Endothelial cell of umbilical vein (primary cell): Measurements from ENCODE around the gene PLAAT2. TPM values are rescaled to one million over a fixed set of nuclear protein-coding genes. Genes with fewer than 3 reads are reported as not detected.

Source experiments
- BruUV-seq: library from RNA; stranded (reverse); fragments of 400-500 nt; replicated peaks from 2 replicates; lab custom pipeline; 2021; lab: Mats Ljungman, UMichigan
- CTCF ChIA-PET: fragments of 300-600, 350-600 bp; sonication (Branson Sonifier 250); formaldehyde crosslinking; loops from one replicate; lab custom pipeline; 2021; ENCODE audit warnings: antibody characterized with exemption, inconsistent platforms; lab: Charles Lee
- POLR2A ChIA-PET: fragments of 300-600, 350-600 bp; sonication (Branson Sonifier 250); formaldehyde crosslinking; loops from one replicate; lab custom pipeline; 2021; ENCODE audit warnings: antibody characterized with exemption, inconsistent platforms; lab: Charles Lee
- DNase-seq: peaks from one replicate; pipeline ENCODE4 v3.0.0-alpha.2; 2011; ENCODE audit warnings: low read depth, low spot score
- FAIRE-seq: peaks from 2 replicates; lab custom pipeline; 2011; peaks lifted over from hg19 to GRCh38; lab: Jason Lieb, UNC
- H2AFZ ChIP-seq: 2 replicates; pipeline ENCODE4 v1.6.0; 2012; ENCODE audit warnings: low read depth, low read length, control low read depth, inconsistent platforms
- H3K27ac ChIP-seq: 2 replicates; pipeline ENCODE4 v1.5.1; 2011; ENCODE audit warnings: low read depth, mild to moderate bottlenecking, control low read depth, low read length, moderate library complexity; ENCODE audit not compliant: insufficient read depth
- H3K27me3 ChIP-seq, 2 experiments: 2 replicates each; pipeline versions ENCODE4 v1.6.0 to v1.6.1; 2011; ENCODE audit warnings: low read length in 2 of 2, mixed read lengths in 1 of 2; ENCODE audit not compliant: control insufficient read depth in 2 of 2, insufficient read depth in 2 of 2
- H3K36me3 ChIP-seq, 2 experiments: 2 replicates in 1 of 2; 3 replicates in 1 of 2; pipeline ENCODE4 v1.5.1; 2011; ENCODE audit warnings: low read length in 2 of 2, mild to moderate bottlenecking in 1 of 2, moderate library complexity in 1 of 2; ENCODE audit not compliant: control insufficient read depth in 2 of 2, insufficient read depth in 2 of 2; ENCODE audit errors: extremely low read depth in 1 of 2
- H3K4me1 ChIP-seq: 3 replicates; pipeline ENCODE4 v1.5.1; 2011; ENCODE audit warnings: mild to moderate bottlenecking, low read length; ENCODE audit not compliant: control insufficient read depth, insufficient read depth; ENCODE audit errors: extremely low read depth
- H3K4me2 ChIP-seq: 2 replicates; pipeline ENCODE4 v1.6.1; 2011; ENCODE audit warnings: low read length, control low read depth, mixed read lengths; ENCODE audit not compliant: insufficient read depth
- H3K4me3 ChIP-seq, 3 experiments: fragments of 200-600 bp in 1 of 3; sonication (generic), shearing (Covaris generic) in 1 of 3; replicated peaks in 1 of 3; 2 replicates each; pipeline ENCODE4 v1.5.1; 2011 to 2016; ENCODE audit warnings: control low read depth in 3 of 3, low read length in 3 of 3, mild to moderate bottlenecking in 2 of 3, inconsistent platforms in 1 of 3, low read depth in 1 of 3, moderate library complexity in 1 of 3; ENCODE audit not compliant: insufficient read depth in 1 of 3
- H3K79me2 ChIP-seq: 2 replicates; pipeline ENCODE4 v1.6.0; 2012; ENCODE audit warnings: low read length, inconsistent platforms; ENCODE audit not compliant: control insufficient read depth, insufficient read depth
- H3K9ac ChIP-seq: replicated peaks from 2 replicates; pipeline ENCODE3; 2011; ENCODE audit warnings: low read length, control low read depth; ENCODE audit not compliant: insufficient read depth; ENCODE audit errors: extremely low read depth
- H3K9me1 ChIP-seq: replicated peaks from 3 replicates; pipeline ENCODE4 v1.6.0; 2011; ENCODE audit warnings: mild to moderate bottlenecking, low read length; ENCODE audit not compliant: control insufficient read depth, insufficient read depth; ENCODE audit errors: extremely low read depth
- H3K9me3 ChIP-seq: replicated peaks from 2 replicates; pipeline ENCODE4 v1.5.1; 2012; ENCODE audit warnings: low read length, inconsistent platforms; ENCODE audit not compliant: control insufficient read depth, insufficient read depth
- H4K20me1 ChIP-seq: replicated peaks from 2 replicates; pipeline ENCODE3; 2011; ENCODE audit warnings: mild to moderate bottlenecking, low read length; ENCODE audit not compliant: control insufficient read depth, insufficient read depth; ENCODE audit errors: extremely low read depth
- EZH2 ChIP-seq: IDR thresholded peaks from 2 replicates; pipeline ENCODE4 v1.6.1; 2012; ENCODE audit warnings: borderline replicate concordance, low read depth, mild to moderate bottlenecking, moderate library complexity, low read length, inconsistent platforms; ENCODE audit not compliant: severe bottlenecking
- FOS ChIP-seq: IDR thresholded peaks from 2 replicates; pipeline ENCODE4 v1.6.1; 2011; ENCODE audit warnings: mild to moderate bottlenecking, low read length, moderate library complexity, borderline replicate concordance; ENCODE audit not compliant: insufficient read depth
- GATA2 ChIP-seq: IDR thresholded peaks from 2 replicates; pipeline ENCODE4 v1.7.0; 2011; ENCODE audit warnings: low read depth, mild to moderate bottlenecking, moderate library complexity, mixed read lengths, low read length; ENCODE audit not compliant: insufficient read length, insufficient read depth
- JUN ChIP-seq: IDR thresholded peaks from 2 replicates; pipeline ENCODE4 v1.6.1; 2011; ENCODE audit warnings: borderline replicate concordance, low read depth; ENCODE audit not compliant: insufficient read length, insufficient read depth
- MAX ChIP-seq: IDR thresholded peaks from 2 replicates; pipeline ENCODE4 v1.6.1; 2011; ENCODE audit not compliant: insufficient read depth, insufficient read length
- MYC ChIP-seq: IDR thresholded peaks from one replicate; pipeline ENCODE4 v1.6.1; 2011; ENCODE audit warnings: mild to moderate bottlenecking, low read depth, low read length
- POLR2A ChIP-seq: IDR thresholded peaks from 2 replicates; pipeline ENCODE4 v1.6.1; 2012; ENCODE audit warnings: low read depth, mild to moderate bottlenecking, control low read depth, low read length
- POLR2AphosphoS5 ChIP-seq: IDR thresholded peaks from 2 replicates; pipeline ENCODE4 v1.6.1; 2012; ENCODE audit warnings: low read depth, mild to moderate bottlenecking, control low read depth, low read length, moderate library complexity; ENCODE audit not compliant: insufficient read depth
- dilution Hi-C: fragments of 300-500 bp; cut with MboI; formaldehyde crosslinking; loops from one replicate; pipeline ENCODE4 v1.15.0; 2019; ENCODE audit warnings: low sequenced_read_pairs; ENCODE audit not compliant: extremely low pct_ligation_motif_present
- intact Hi-C: fragments of 100-400 bp; cut with micrococcal nuclease; formaldehyde crosslinking; loops from one replicate; pipeline ENCODE4 v1.10.0; 2022
- polyA plus RNA-seq, 4 experiments: library from polyadenylated mRNA; depleted of rRNA in 3 of 4; stranded (reverse) in 3 of 4; unstranded in 1 of 4; fragments of >200 nt; gene quantifications; 2 replicates each; pipeline versions ENCODE4 v1.2.1 to v1.2.3, GENCODE V29; 2011 to 2012; ENCODE audit warnings: missing spikeins in 1 of 4
- total RNA-seq: library from RNA; stranded (reverse); gene quantifications from 2 replicates; pipeline ENCODE4 v1.2.3, GENCODE V29; 2021
- TF ChIP-seq, protein P1 (sequence below), 2 donors: IDR thresholded peaks; 1 replicate in 1 of 2; 2 replicates in 1 of 2; pipeline ENCODE4 v1.5.1; 2011; ENCODE audit warnings: low read length in 2 of 2, mild to moderate bottlenecking in 2 of 2, moderate library complexity in 2 of 2, control low read depth in 1 of 2, inconsistent platforms in 1 of 2, low read depth in 1 of 2; ENCODE audit not compliant: insufficient read depth in 1 of 2; ENCODE audit errors: extremely low read depth in 1 of 2

The PLAAT2 gene
- total and polyA plus RNA-seq, 2 donors (not counting 3 experiments of a cell fraction or from before 2014, with no cell fraction given) = 0.40 TPM; not detected in 1

GRCh38 chr11:63516109-63516508, 47.1 kb downstream of the PLAAT2 start:
- no peak overlapping the region for H3K27ac ChIP-seq
- H3K36me3 ChIP-seq = no peaks in the 10 kb centered on the region
- H2AFZ ChIP-seq = no peak overlapping the region
- intact Hi-C loops = no loop called here
- ChIA-PET POLR2A (no interaction called here), CTCF (interaction anchor here (1.8 kb wide), 1 partner anchor 37 kb away, joined by 4 read pairs; no protein-coding TSS in a partner anchor)
- no peaks in the 10 kb centered on the region for H3K4me1 ChIP-seq
- H3K9me3 ChIP-seq = no peaks in the 10 kb centered on the region
- dilution Hi-C loops = no loop called here
- BruUV-seq = no TSS peak
- no peaks in the 10 kb centered on the region for H3K9me1 ChIP-seq
- H3K9ac ChIP-seq = no peak overlapping the region
- DNase-seq = no peak
- no peaks in the 10 kb centered on the region for H4K20me1 ChIP-seq
- H3K4me3 ChIP-seq = no peak overlapping the region
- TF ChIP-seq JUN (no peak), MAX (no peak), EZH2 (no peak), POLR2A (no peak), FOS (no peak), POLR2AphosphoS5 (no peak), MYC (no peak), GATA2 (no peak)
- TF ChIP-seq, protein P1, sequence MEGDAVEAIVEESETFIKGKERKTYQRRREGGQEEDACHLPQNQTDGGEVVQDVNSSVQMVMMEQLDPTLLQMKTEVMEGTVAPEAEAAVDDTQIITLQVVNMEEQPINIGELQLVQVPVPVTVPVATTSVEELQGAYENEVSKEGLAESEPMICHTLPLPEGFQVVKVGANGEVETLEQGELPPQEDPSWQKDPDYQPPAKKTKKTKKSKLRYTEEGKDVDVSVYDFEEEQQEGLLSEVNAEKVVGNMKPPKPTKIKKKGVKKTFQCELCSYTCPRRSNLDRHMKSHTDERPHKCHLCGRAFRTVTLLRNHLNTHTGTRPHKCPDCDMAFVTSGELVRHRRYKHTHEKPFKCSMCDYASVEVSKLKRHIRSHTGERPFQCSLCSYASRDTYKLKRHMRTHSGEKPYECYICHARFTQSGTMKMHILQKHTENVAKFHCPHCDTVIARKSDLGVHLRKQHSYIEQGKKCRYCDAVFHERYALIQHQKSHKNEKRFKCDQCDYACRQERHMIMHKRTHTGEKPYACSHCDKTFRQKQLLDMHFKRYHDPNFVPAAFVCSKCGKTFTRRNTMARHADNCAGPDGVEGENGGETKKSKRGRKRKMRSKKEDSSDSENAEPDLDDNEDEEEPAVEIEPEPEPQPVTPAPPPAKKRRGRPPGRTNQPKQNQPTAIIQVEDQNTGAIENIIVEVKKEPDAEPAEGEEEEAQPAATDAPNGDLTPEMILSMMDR (IDR thresholded peaks at IDR 0.05; ENCODE audit: extremely low read depth in 1 of 2, insufficient read depth in 1 of 2, low read depth in 1 of 2, low read length in 2 of 2) = no peak
- H3K4me2 ChIP-seq = no peak overlapping the region
- FAIRE-seq = no peak
- no peaks in the 10 kb centered on the region for H3K27me3 ChIP-seq
- H3K79me2 ChIP-seq = no peaks in the 10 kb centered on the region
